HCT116 (cell line): ENCODE results near the gene NDUFA11.

ENCODE experiments used
- CEBPB ChIP-seq: IDR thresholded peaks from 2 replicates; pipeline ENCODE4 v1.6.1; 2012; ENCODE audit warnings: low read depth
- EZH2 ChIP-seq: fragments of 200-600 bp; sonication (generic); IDR thresholded peaks from 2 replicates; pipeline ENCODE4 v1.6.1; 2017; ENCODE audit warnings: antibody characterized with exemption, mixed run types
- EZH2phosphoT487 ChIP-seq: fragments of 200-600 bp; IDR thresholded peaks from 2 replicates; pipeline ENCODE4 v1.6.1; 2018; ENCODE audit warnings: antibody characterized with exemption, borderline replicate concordance
- POLR2A ChIP-seq: IDR thresholded peaks from 2 replicates; pipeline ENCODE4 v1.7.0; 2011; ENCODE audit warnings: borderline replicate concordance; ENCODE audit not compliant: insufficient read depth, insufficient read length; ENCODE audit errors: extremely low read depth
- RAD21 ChIP-seq: IDR thresholded peaks from 2 replicates; pipeline ENCODE4 v1.6.1; 2012; ENCODE audit warnings: low read depth, mild to moderate bottlenecking
- SP1 ChIP-seq: IDR thresholded peaks from 2 replicates; pipeline ENCODE4 v1.6.1; 2012; ENCODE audit warnings: low read depth
- YY1 ChIP-seq: IDR thresholded peaks from 2 replicates; pipeline ENCODE4 v1.6.1; 2011; ENCODE audit warnings: low read length, low read depth, moderate library complexity, mild to moderate bottlenecking; ENCODE audit not compliant: insufficient replicate concordance; ENCODE audit errors: extremely low read depth
- ZNF274 ChIP-seq: fragments of 200-500 bp; sonication (Bioruptor generic); IDR thresholded peaks from 2 replicates; pipeline ENCODE4 v1.6.1; 2014; ENCODE audit warnings: mild to moderate bottlenecking, low read depth, low read length, inconsistent platforms
- TF ChIP-seq, protein P1 (sequence below): IDR thresholded peaks from 2 replicates; pipeline ENCODE4 v1.6.1; 2012
- TF ChIP-seq, protein P2 (sequence below), 3 experiments: fragments of 200-600 bp in 1 of 3; sonication (generic) in 1 of 3; IDR thresholded peaks in 2 of 3; conservative IDR thresholded peaks in 1 of 3; 2 replicates each; pipeline ENCODE4 v1.5.1; 2012 to 2017; ENCODE audit warnings: low read depth in 2 of 3, low read length in 2 of 3, antibody characterized with exemption in 1 of 3, borderline replicate concordance in 1 of 3, control low read depth in 1 of 3, mild to moderate bottlenecking in 1 of 3, mixed read lengths in 1 of 3, mixed run types in 1 of 3, moderate library complexity in 1 of 3; ENCODE audit not compliant: insufficient read depth in 1 of 3
- TF ChIP-seq, protein P3 (sequence below): IDR thresholded peaks from 2 replicates; pipeline ENCODE4 v1.6.1; 2012
- TF ChIP-seq, protein P4 (sequence below): IDR thresholded peaks from 2 replicates; pipeline ENCODE4 v1.6.1; 2012; ENCODE audit warnings: low read depth
- TF ChIP-seq, protein P5 (sequence below): IDR thresholded peaks from 2 replicates; pipeline ENCODE4 v1.6.1; 2011; ENCODE audit warnings: mild to moderate bottlenecking, low read length, moderate library complexity; ENCODE audit not compliant: insufficient replicate concordance; ENCODE audit errors: extremely low read depth

DNA sequence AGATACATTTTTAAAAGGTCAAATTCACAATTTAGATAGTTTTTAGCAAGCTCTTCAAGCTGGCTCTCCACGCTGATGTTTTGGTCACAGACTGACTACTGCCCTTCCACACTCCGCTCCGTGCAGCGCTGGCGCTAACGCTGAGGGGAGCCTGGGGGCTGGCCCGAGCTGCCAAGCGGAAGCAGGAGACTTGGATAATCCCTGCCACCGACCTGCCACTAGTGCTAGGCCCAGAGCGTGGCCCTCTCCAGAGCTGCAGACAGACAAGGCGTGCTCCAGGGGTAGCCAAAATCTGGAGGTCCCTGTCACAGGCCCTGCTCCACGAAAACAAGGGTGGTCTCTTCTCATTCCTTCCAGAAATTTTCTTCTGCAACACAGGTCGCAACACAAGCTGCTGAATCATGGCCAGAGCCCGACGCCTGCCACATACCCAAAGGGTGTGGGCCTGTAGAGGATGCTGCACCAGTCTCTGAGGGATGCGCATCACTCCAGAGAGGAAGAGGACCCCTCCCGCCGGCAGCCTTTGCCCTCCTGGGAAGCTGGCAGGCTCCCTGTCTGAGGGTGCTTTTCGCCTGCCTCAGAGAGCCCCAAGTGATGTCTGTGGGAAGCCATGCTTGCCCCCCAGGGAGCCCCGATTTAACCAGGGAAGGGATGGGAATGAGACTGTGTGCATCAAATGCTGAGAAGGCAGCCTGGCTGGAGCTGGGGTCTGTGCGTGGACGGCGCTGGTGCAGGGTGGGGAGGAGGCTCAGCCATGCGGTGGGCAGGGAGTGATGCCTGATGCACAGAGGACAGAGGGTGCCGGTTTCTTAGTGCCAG is 32.1 kb upstream of the NDUFA11 start:
- TF ChIP-seq, protein P1, sequence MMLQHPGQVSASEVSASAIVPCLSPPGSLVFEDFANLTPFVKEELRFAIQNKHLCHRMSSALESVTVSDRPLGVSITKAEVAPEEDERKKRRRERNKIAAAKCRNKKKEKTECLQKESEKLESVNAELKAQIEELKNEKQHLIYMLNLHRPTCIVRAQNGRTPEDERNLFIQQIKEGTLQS: no peak
- TF ChIP-seq, protein P2, sequence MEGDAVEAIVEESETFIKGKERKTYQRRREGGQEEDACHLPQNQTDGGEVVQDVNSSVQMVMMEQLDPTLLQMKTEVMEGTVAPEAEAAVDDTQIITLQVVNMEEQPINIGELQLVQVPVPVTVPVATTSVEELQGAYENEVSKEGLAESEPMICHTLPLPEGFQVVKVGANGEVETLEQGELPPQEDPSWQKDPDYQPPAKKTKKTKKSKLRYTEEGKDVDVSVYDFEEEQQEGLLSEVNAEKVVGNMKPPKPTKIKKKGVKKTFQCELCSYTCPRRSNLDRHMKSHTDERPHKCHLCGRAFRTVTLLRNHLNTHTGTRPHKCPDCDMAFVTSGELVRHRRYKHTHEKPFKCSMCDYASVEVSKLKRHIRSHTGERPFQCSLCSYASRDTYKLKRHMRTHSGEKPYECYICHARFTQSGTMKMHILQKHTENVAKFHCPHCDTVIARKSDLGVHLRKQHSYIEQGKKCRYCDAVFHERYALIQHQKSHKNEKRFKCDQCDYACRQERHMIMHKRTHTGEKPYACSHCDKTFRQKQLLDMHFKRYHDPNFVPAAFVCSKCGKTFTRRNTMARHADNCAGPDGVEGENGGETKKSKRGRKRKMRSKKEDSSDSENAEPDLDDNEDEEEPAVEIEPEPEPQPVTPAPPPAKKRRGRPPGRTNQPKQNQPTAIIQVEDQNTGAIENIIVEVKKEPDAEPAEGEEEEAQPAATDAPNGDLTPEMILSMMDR (IDR thresholded peaks at IDR 0.05 in 2 of 3, conservative IDR thresholded peaks at IDR 0.05 in 1 of 3; ENCODE audit: borderline replicate concordance in 1 of 3, insufficient read depth in 1 of 3, low read depth in 2 of 3, low read length in 2 of 3): no peak
- TF ChIP-seq RAD21: no peak
- TF ChIP-seq, protein P3, sequence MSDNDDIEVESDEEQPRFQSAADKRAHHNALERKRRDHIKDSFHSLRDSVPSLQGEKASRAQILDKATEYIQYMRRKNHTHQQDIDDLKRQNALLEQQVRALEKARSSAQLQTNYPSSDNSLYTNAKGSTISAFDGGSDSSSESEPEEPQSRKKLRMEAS: no peak
- no peak for TF ChIP-seq POLR2A
- TF ChIP-seq YY1: no peak
- TF ChIP-seq EZH2phosphoT487: no peak
- no peak for TF ChIP-seq CEBPB
- no peak for TF ChIP-seq EZH2
- TF ChIP-seq, protein P4, sequence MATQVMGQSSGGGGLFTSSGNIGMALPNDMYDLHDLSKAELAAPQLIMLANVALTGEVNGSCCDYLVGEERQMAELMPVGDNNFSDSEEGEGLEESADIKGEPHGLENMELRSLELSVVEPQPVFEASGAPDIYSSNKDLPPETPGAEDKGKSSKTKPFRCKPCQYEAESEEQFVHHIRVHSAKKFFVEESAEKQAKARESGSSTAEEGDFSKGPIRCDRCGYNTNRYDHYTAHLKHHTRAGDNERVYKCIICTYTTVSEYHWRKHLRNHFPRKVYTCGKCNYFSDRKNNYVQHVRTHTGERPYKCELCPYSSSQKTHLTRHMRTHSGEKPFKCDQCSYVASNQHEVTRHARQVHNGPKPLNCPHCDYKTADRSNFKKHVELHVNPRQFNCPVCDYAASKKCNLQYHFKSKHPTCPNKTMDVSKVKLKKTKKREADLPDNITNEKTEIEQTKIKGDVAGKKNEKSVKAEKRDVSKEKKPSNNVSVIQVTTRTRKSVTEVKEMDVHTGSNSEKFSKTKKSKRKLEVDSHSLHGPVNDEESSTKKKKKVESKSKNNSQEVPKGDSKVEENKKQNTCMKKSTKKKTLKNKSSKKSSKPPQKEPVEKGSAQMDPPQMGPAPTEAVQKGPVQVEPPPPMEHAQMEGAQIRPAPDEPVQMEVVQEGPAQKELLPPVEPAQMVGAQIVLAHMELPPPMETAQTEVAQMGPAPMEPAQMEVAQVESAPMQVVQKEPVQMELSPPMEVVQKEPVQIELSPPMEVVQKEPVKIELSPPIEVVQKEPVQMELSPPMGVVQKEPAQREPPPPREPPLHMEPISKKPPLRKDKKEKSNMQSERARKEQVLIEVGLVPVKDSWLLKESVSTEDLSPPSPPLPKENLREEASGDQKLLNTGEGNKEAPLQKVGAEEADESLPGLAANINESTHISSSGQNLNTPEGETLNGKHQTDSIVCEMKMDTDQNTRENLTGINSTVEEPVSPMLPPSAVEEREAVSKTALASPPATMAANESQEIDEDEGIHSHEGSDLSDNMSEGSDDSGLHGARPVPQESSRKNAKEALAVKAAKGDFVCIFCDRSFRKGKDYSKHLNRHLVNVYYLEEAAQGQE: no peak
- TF ChIP-seq SP1: no peak
- TF ChIP-seq, protein P5, sequence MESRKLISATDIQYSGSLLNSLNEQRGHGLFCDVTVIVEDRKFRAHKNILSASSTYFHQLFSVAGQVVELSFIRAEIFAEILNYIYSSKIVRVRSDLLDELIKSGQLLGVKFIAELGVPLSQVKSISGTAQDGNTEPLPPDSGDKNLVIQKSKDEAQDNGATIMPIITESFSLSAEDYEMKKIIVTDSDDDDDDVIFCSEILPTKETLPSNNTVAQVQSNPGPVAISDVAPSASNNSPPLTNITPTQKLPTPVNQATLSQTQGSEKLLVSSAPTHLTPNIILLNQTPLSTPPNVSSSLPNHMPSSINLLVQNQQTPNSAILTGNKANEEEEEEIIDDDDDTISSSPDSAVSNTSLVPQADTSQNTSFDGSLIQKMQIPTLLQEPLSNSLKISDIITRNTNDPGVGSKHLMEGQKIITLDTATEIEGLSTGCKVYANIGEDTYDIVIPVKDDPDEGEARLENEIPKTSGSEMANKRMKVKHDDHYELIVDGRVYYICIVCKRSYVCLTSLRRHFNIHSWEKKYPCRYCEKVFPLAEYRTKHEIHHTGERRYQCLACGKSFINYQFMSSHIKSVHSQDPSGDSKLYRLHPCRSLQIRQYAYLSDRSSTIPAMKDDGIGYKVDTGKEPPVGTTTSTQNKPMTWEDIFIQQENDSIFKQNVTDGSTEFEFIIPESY: no peak
- TF ChIP-seq ZNF274: no peak
